ENCODE measurements around the gene CRACR2B.
A peak's percentile ranks its signal among the peaks of the same experiment; 100 is the strongest.

CRACR2B gene

DNA sequence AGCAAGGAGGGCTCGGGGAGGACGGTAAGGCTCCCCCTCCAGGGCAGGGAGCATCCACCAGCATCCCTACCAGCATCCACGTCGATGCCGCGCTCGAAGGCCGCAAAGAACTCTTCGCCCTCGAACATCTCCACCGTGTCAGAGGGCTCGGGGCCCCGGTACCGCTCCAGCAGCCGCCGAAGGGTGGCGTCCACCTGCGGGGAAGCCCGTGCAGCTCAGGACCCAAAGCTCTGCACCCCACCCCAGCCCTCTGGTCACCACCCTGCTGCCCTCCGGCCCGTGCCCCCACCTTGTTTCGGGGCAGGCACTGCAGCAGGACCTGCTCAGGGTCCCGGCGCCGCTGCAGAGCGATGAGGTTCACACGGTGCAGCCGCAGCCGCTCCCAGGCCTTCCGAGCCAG is 27.2 kb upstream of the CRACR2B start:
- H3K4me3 ChIP-seq (ENCODE audit: low read length): no peak overlapping the region
- TF ChIP-seq CTCF (IDR thresholded peaks at IDR 0.05; ENCODE audit: insufficient read depth, low read depth, low read length, missing control alignments): no peak
- DNase-seq (ENCODE audit: low read depth): no peak

DNA sequence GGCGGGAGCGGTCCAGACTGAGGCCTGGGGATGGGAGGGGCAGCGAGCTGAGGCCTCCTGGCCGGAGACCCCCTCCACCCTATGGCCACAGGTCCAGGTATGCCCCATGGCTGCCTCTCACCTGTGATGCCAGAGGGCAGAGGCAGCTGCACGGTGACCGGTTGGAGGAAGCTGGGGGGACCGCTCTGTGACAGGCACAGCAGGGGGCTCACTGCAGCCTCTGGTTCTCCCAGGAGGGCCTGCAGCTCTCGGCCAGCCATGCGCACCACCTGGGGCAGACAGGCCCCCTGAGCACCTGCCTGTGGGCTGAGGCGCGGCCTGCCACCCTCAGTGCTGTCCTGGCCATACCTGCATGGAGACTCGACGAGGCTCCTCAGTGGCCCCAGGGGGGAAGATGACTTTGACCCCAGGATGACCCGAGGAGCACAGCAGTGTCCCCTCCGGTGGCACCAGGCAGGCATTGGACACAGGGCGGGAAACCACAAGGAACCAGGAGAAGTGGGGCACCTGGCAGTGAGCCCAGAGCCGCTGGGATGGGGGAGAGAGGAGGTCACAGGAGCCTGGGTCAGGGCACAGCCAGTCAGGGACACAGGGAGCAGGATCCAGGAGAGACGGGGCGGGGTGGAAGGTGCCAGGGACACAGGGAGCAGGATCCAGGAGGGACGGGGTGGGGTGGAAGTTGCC is 26.5 kb upstream of the CRACR2B start:
- DNase-seq (ENCODE audit: low read depth): no peak
- no peak overlapping the region for H3K4me3 ChIP-seq (ENCODE audit: low read length)
- no peak for TF ChIP-seq CTCF (IDR thresholded peaks at IDR 0.05; ENCODE audit: insufficient read depth, low read depth, low read length, missing control alignments)

DNA sequence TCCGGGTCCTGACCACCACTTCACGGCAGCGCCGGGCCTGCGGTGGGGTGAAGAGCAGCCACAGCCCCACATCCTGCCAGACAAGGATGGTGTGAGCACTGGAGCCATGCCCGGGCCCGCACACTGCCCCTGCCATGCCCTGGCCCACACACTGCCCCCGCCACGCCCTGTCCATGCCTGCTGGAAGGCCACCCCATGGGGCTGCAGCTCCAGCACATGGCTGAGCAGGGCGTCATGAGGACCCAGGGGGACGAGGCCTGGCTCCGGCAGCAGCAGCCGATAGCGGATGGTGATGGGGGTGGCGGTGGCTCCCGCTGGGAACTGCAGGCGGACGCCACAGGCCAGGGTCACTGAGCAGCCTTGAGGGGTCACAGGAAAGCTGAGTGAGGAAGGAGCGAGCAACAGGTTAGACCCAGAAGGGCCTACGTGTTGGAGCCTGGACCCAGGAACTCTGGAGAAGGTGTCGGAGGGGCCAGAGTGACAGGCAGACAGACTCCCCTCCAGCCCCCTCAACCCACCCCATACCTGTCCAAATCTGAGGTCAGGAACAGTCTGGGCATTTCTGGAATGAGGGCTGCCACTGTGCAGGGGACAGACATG is 25.6 kb upstream of the CRACR2B start:
- no peak for DNase-seq (ENCODE audit: low read depth)
- no peak overlapping the region for H3K4me3 ChIP-seq (ENCODE audit: low read length)
- TF ChIP-seq CTCF (IDR thresholded peaks at IDR 0.05; ENCODE audit: insufficient read depth, low read depth, low read length, missing control alignments): no peak

GRCh38 chr11:802693-803466 is 24.8 kb upstream of the CRACR2B start:
- DNase-seq (ENCODE audit: low read depth): no peak
- TF ChIP-seq CTCF (IDR thresholded peaks at IDR 0.05; ENCODE audit: insufficient read depth, low read depth, low read length, missing control alignments): no peak
- no peak overlapping the region for H3K4me3 ChIP-seq (ENCODE audit: low read length)

DNA sequence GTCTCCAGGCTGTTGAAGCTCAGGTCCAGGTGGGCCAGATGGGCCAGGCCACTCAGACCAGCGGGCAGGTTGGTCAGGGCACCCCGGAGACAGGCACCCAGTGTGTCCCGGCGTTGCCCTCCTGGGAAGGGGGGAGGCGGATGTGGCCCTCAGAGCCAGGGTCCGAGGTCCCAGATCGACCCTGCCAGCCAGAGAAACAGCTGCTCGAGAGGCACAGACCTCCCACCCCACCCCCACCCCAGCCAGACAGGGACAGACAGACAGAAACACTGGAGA is 24.3 kb upstream of the CRACR2B start:
- DNase-seq (ENCODE audit: low read depth): no peak
- TF ChIP-seq CTCF (IDR thresholded peaks at IDR 0.05; ENCODE audit: insufficient read depth, low read depth, low read length, missing control alignments): no peak
- no peak overlapping the region for H3K4me3 ChIP-seq (ENCODE audit: low read length)

- peak overlapping the region; percentile 75 for H3K4me3 ChIP-seq (ENCODE audit: low read length)
- peak; percentile 77 for DNase-seq (ENCODE audit: low read depth)
- no peak for TF ChIP-seq CTCF (IDR thresholded peaks at IDR 0.05; ENCODE audit: insufficient read depth, low read depth, low read length, missing control alignments)
These were observed 23.7 kb upstream of the CRACR2B start for GRCh38 chr11:803770-804598.

Data from epithelial cell of esophagus (primary cell).